HG03108 (cell line): Measurements from ENCODE around the gene IWS1.
"Not testable (repeated sequence)": the region's sequence is repeated elsewhere in the genome, so short reads cannot be mapped to it uniquely, and the experiment has no call there.

Source experiments
- ATAC-seq: cut with Tn5 transposase; IDR thresholded peaks from one replicate; pipeline ENCODE4 v1.9.1; 2021; ENCODE audit warnings: moderate library complexity; ENCODE audit not compliant: unreplicated experiment

IWS1 gene

GRCh38 chr2:127561371-127561770 lies 35.1 kb upstream of the IWS1 start:
- ATAC-seq = no peak

- ATAC-seq = no peak
Observed at GRCh38 chr2:127560931-127561280, 34.6 kb upstream of the IWS1 start.

GRCh38 chr2:127560201-127560930 lies 34.1 kb upstream of the IWS1 start:
- no peak for ATAC-seq

- no peak for ATAC-seq
Observed at GRCh38 chr2:127559454-127559853, 33.2 kb upstream of the IWS1 start.

- ATAC-seq = no peak
Observed at GRCh38 chr2:127558911-127559310, 32.6 kb upstream of the IWS1 start.

- ATAC-seq = no peak
Observed at GRCh38 chr2:127552846-127553245, 26.6 kb upstream of the IWS1 start.

- ATAC-seq = no peak
Observed at GRCh38 chr2:127552336-127552735, 26.0 kb upstream of the IWS1 start.

GRCh38 chr2:127551221-127551930 lies 25.1 kb upstream of the IWS1 start:
- no peak for ATAC-seq

GRCh38 chr2:127546797-127547196 lies 20.5 kb upstream of the IWS1 start:
- no peak for ATAC-seq

- no peak for ATAC-seq
Observed at GRCh38 chr2:127545796-127546195, 19.5 kb upstream of the IWS1 start.

- no peak for ATAC-seq
Observed at GRCh38 chr2:127545189-127545588, 18.9 kb upstream of the IWS1 start.

- not testable (repeated sequence) for ATAC-seq
Observed at GRCh38 chr2:127543013-127543501, 16.8 kb upstream of the IWS1 start.

GRCh38 chr2:127542231-127542630 lies 15.9 kb upstream of the IWS1 start:
- no peak for ATAC-seq

- ATAC-seq = no peak
Observed at GRCh38 chr2:127541809-127542208, 15.5 kb upstream of the IWS1 start.

- no peak for ATAC-seq
Observed at GRCh38 chr2:127537644-127538043, 11.4 kb upstream of the IWS1 start.

- no peak for ATAC-seq
Observed at GRCh38 chr2:127536707-127537541, 10.6 kb upstream of the IWS1 start.

GRCh38 chr2:127535918-127536317 lies 9.6 kb upstream of the IWS1 start:
- no peak for ATAC-seq

GRCh38 chr2:127535422-127535901 lies 9.2 kb upstream of the IWS1 start, which contains the start of gene MYO7B:
TSS of gene MYO7B (plus strand) at chr2:127535683. CDS start at chr2:127559723, 24,040 bp downstream.
- ATAC-seq = no peak

- ATAC-seq = no peak
Observed at GRCh38 chr2:127532296-127532695, 6.0 kb upstream of the IWS1 start.

- ATAC-seq = no peak
Observed at GRCh38 chr2:127531221-127531648, 4.9 kb upstream of the IWS1 start.
